ENCODE measurements around the gene CAPS. TPM values are rescaled to one million over a fixed set of nuclear protein-coding genes. Genes with fewer than 3 reads are reported as not detected.

The CAPS gene
- total RNA-seq, 1 experiment from 2014 or later, result 2.3 TPM

DNA sequence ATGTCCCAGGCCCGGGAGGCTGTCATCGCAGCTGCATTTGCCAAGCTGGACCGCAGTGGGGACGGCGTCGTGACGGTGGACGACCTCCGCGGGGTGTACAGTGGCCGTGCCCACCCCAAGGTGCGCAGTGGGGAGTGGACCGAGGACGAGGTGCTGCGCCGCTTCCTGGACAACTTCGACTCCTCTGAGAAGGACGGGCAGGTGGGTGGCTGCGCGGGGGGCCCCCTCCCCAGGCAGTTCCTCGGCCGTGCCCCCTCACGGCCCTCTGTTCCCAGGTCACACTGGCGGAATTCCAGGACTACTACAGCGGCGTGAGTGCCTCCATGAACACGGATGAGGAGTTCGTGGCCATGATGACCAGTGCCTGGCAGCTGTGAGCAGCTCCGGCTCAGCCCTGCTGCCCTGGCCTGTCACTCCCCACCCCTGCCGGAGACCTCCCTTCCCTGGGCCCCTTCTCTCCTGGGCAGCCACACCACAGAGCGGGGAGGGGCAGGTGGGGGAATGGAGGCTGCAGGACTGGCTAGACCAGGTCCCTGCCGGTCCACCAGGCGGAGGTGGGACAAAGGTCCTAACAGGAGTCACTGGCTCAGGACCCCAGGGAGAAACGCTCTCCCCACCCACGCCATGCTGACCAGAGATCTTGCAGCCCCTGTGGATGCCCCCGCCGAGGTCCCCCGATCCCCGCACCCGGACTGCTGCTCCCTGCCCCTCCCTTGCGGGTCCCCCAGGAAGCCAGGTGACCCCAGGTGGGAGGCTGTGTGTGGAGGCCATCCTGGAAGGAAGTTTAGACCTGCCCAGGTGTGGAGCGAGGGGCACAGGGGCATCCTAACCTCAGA is 1.1 kb downstream of the CAPS start:
- Histone ChIP-seq H3T11ph (ENCODE audit: low read length) (no peak overlapping the region), H2AFZ (ENCODE audit: low read length) (no peak overlapping the region), H2BK20ac (ENCODE audit: low read depth, low read length, poor library complexity, severe bottlenecking) (no peak overlapping the region), H4K91ac (ENCODE audit: insufficient read length, low read depth, low read length) (no peak overlapping the region), H2AK5ac (ENCODE audit: insufficient read length, low read length) (no peak overlapping the region), H4K8ac (replicated peaks; ENCODE audit: insufficient read length, low read depth, low read length) (no peak overlapping the region), H2BK15ac (ENCODE audit: low read depth, low read length) (no peak overlapping the region), H3K14ac (ENCODE audit: insufficient read depth, low read length) (no peak overlapping the region), H3K23me2 (ENCODE audit: insufficient read length, low read depth, low read length, poor library complexity, severe bottlenecking) (no peaks in the 10 kb centered on the region), H3K4ac (ENCODE audit: low read depth, low read length) (no peak overlapping the region), H3K4me2 (ENCODE audit: insufficient read depth, insufficient read length, low read length) (no peak overlapping the region), H2BK120ac (ENCODE audit: low read depth, low read length, poor library complexity, severe bottlenecking) (no peak overlapping the region), H3K9me3 (ENCODE audit: control insufficient read depth, low read depth, low read length) (no peaks in the 10 kb centered on the region), H2BK5ac (ENCODE audit: insufficient read length, low read length) (no peak overlapping the region), H3K23ac (ENCODE audit: insufficient read length, low read depth, low read length) (no peak overlapping the region), H4K20me1 (ENCODE audit: control insufficient read depth, insufficient read depth, insufficient read length) (no peaks in the 10 kb centered on the region), H3K9ac (ENCODE audit: extremely low read depth, insufficient read length, low read length) (no peak overlapping the region), H3K18ac (ENCODE audit: insufficient read length, low read depth, low read length) (no peak overlapping the region), H2BK12ac (ENCODE audit: insufficient read length, low read depth, low read length) (no peak overlapping the region), H3K27me3 (ENCODE audit: insufficient read depth, low read length) (no peaks in the 10 kb centered on the region), H3K27ac (ENCODE audit: insufficient read length, low read depth, low read length) (no peak overlapping the region), H3K56ac (ENCODE audit: insufficient read length, low read depth, low read length) (no peak overlapping the region), H3K79me1 (ENCODE audit: insufficient read depth, low read depth, low read length, poor library complexity, severe bottlenecking) (no peaks in the 10 kb centered on the region), H4K5ac (ENCODE audit: insufficient read length, low read depth, low read length) (no peak overlapping the region), H3K79me2 (ENCODE audit: insufficient read depth, low read length) (no peaks in the 10 kb centered on the region), H3K4me1 (ENCODE audit: insufficient read depth, low read length) (no peaks in the 10 kb centered on the region)
- no CpG with 5 or more reads among the region's 42 CpGs for WGBS (ENCODE audit: extremely low coverage, insufficient read length, low lambda C conversion rate)
- Mint-ChIP-seq H3K4me1 (no peaks in the 10 kb centered on the region), H3K4me3 (no peak overlapping the region), H3K27ac (no peak overlapping the region), H3K36me3 (ENCODE audit: insufficient read depth in 1 of 3, low read depth in 3 of 3) (peaks cover 11 to 39% (median 34%) of the 10 kb centered on the region in 3 experiments), H3K27me3 (ENCODE audit: low read depth) (no peaks in the 10 kb centered on the region; the same call in 1 of the 2 replicates), H3K9me3 (no peaks in the 10 kb centered on the region)
- TF ChIP-seq, protein P1, sequence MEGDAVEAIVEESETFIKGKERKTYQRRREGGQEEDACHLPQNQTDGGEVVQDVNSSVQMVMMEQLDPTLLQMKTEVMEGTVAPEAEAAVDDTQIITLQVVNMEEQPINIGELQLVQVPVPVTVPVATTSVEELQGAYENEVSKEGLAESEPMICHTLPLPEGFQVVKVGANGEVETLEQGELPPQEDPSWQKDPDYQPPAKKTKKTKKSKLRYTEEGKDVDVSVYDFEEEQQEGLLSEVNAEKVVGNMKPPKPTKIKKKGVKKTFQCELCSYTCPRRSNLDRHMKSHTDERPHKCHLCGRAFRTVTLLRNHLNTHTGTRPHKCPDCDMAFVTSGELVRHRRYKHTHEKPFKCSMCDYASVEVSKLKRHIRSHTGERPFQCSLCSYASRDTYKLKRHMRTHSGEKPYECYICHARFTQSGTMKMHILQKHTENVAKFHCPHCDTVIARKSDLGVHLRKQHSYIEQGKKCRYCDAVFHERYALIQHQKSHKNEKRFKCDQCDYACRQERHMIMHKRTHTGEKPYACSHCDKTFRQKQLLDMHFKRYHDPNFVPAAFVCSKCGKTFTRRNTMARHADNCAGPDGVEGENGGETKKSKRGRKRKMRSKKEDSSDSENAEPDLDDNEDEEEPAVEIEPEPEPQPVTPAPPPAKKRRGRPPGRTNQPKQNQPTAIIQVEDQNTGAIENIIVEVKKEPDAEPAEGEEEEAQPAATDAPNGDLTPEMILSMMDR (conservative IDR thresholded peaks at IDR 0.05), result no peak
- DNase-seq, result no peak
